Measurements from ENCODE around the gene ZBTB25.

GRCh38 chr14:64410084-64410774, 93.4 kb downstream of the ZBTB25 start:
- TF ChIP-seq CTCF (IDR thresholded peaks at IDR 0.05; ENCODE audit: low read length) (no peak), EZH2 (IDR thresholded peaks at IDR 0.05; ENCODE audit: borderline replicate concordance, low read length) (no peak)

All from OCI-LY1 (cell line).